Neuronal stem cell (in vitro differentiated cells): Measurements from ENCODE around the gene STAB1.

Experiments
- DNase-seq: peaks from one replicate; pipeline ENCODE4 v3.0.0-alpha.2; 2013; ENCODE audit warnings: low spot score
- H2AFZ ChIP-seq: one replicate; pipeline ENCODE4 v1.6.1; 2013; ENCODE audit warnings: mild to moderate bottlenecking, low read length, inconsistent platforms
- H2AK5ac ChIP-seq: 2 replicates; pipeline ENCODE4 v1.6.1; 2013; ENCODE audit warnings: low read depth, mild to moderate bottlenecking, inconsistent platforms, low read length, moderate library complexity, mixed read lengths
- H2BK120ac ChIP-seq: 2 replicates; pipeline ENCODE4 v1.6.1; 2013; ENCODE audit warnings: low read depth, mild to moderate bottlenecking, inconsistent platforms, low read length, moderate library complexity, mixed read lengths
- H2BK12ac ChIP-seq: one replicate; pipeline ENCODE4 v1.6.1; 2013; ENCODE audit warnings: low read length, inconsistent platforms
- H2BK15ac ChIP-seq: 2 replicates; pipeline ENCODE4 v1.6.1; 2013; ENCODE audit warnings: mild to moderate bottlenecking, low read length, inconsistent platforms, mixed read lengths
- H2BK5ac ChIP-seq: one replicate; pipeline ENCODE4 v1.6.1; 2013; ENCODE audit warnings: inconsistent platforms, mild to moderate bottlenecking, low read length, moderate library complexity
- H3K14ac ChIP-seq: one replicate; pipeline ENCODE4 v1.6.1; 2013; ENCODE audit warnings: low read length, inconsistent platforms
- H3K18ac ChIP-seq: 2 replicates; pipeline ENCODE4 v1.6.1; 2013; ENCODE audit warnings: low read length, inconsistent platforms
- H3K23ac ChIP-seq: 2 replicates; pipeline ENCODE4 v1.6.1; 2013; ENCODE audit warnings: low read depth, mild to moderate bottlenecking, mixed read lengths, low read length, inconsistent platforms; ENCODE audit not compliant: poor library complexity
- H3K27ac ChIP-seq: replicated peaks from 3 replicates; pipeline ENCODE4 v1.5.1; 2013; ENCODE audit warnings: low read length, inconsistent platforms
- H3K27me3 ChIP-seq, 3 experiments: 2 replicates each; pipeline ENCODE4 v1.6.1; 2013; ENCODE audit warnings: low read length in 3 of 3, mild to moderate bottlenecking in 2 of 3, inconsistent platforms in 1 of 3, low read depth in 1 of 3, mixed read lengths in 1 of 3, moderate library complexity in 1 of 3; ENCODE audit not compliant: control insufficient read depth in 3 of 3, insufficient read depth in 3 of 3
- H3K36me3 ChIP-seq, 2 donors: replicated peaks in 1 of 2; 2 replicates each; pipeline ENCODE4 v1.6.1; 2013; ENCODE audit warnings: low read length in 2 of 2; ENCODE audit not compliant: control insufficient read depth in 2 of 2, insufficient read depth in 2 of 2
- H3K4ac ChIP-seq: 2 replicates; pipeline ENCODE4 v1.6.1; 2013; ENCODE audit warnings: inconsistent platforms, mild to moderate bottlenecking, low read length, moderate library complexity
- H3K4me1 ChIP-seq, 2 donors: 1 replicate in 1 of 2; 2 replicates in 1 of 2; pipeline ENCODE4 v1.6.1; 2013; ENCODE audit warnings: low read length in 2 of 2, low read depth in 1 of 2; ENCODE audit not compliant: control insufficient read depth in 2 of 2, insufficient read depth in 1 of 2
- H3K4me2 ChIP-seq: one replicate; pipeline ENCODE4 v1.6.1; 2013; ENCODE audit warnings: mild to moderate bottlenecking, low read length, inconsistent platforms; ENCODE audit not compliant: insufficient read depth, poor library complexity, severe bottlenecking
- H3K4me3 ChIP-seq, 2 donors: 2 replicates each; pipeline ENCODE4 v1.5.1; 2013; ENCODE audit warnings: low read length in 2 of 2, mild to moderate bottlenecking in 2 of 2, inconsistent platforms in 1 of 2, moderate library complexity in 1 of 2
- H3K79me1 ChIP-seq: one replicate; pipeline ENCODE4 v1.6.1; 2013; ENCODE audit warnings: low read depth, mild to moderate bottlenecking, inconsistent platforms, low read length, moderate library complexity
- H3K9ac ChIP-seq: one replicate; pipeline ENCODE4 v1.6.1; 2013; ENCODE audit warnings: mild to moderate bottlenecking, low read depth, low read length, inconsistent platforms; ENCODE audit not compliant: poor library complexity
- H3K9me3 ChIP-seq, 2 donors: replicated peaks in 1 of 2; 2 replicates each; pipeline versions ENCODE3 to v1.6.1; 2013; ENCODE audit warnings: low read length in 2 of 2, mild to moderate bottlenecking in 2 of 2, inconsistent platforms in 1 of 2, low read depth in 1 of 2, mixed read lengths in 1 of 2, moderate library complexity in 1 of 2; ENCODE audit not compliant: control insufficient read depth in 2 of 2, insufficient read depth in 1 of 2
- H4K8ac ChIP-seq: one replicate; pipeline ENCODE4 v1.6.1; 2013; ENCODE audit warnings: low read depth, mild to moderate bottlenecking, inconsistent platforms, low read length, moderate library complexity
- H4K91ac ChIP-seq: one replicate; pipeline ENCODE4 v1.6.1; 2013; ENCODE audit warnings: low read length, low read depth, mild to moderate bottlenecking, inconsistent platforms; ENCODE audit not compliant: poor library complexity
- WGBS, 2 donors: extraction: QIAGEN DNeasy Blood & Tissue Kit; methylation state at CpG; one replicate each; pipeline ENCODE4 v1.1.7; 2013; ENCODE audit warnings: missing lambda C conversion rate in 2 of 2, mixed read lengths in 1 of 2; ENCODE audit not compliant: insufficient read length in 2 of 2, insufficient replicate concordance in 1 of 2; ENCODE audit errors: extremely low coverage in 2 of 2; 5-methylcytosine and 5-hydroxymethylcytosine counted together

STAB1 gene

GRCh38 chr3:52495777-52496602, 852 bp downstream of the STAB1 start:
- no peaks in the 10 kb centered on the region for H3K79me1 ChIP-seq
- H2BK12ac ChIP-seq = no peak overlapping the region
- no peak for DNase-seq
- H3K27ac ChIP-seq = no peak overlapping the region
- peak overlapping the region; percentile 84 for H2BK5ac ChIP-seq
- peak overlapping the region; percentile 22 for H2BK15ac ChIP-seq
- H3K9me3 ChIP-seq = no peaks in the 10 kb centered on the region
- peak overlapping the region; percentile 60 for H3K18ac ChIP-seq
- H4K91ac ChIP-seq = no peak overlapping the region
- peaks cover 0 to 7% of the 10 kb centered on the region in 2 donors for H3K4me1 ChIP-seq
- H4K8ac ChIP-seq = no peak overlapping the region
- H3K36me3 ChIP-seq = peaks cover 17 to 27% of the 10 kb centered on the region in 2 donors
- H3K14ac ChIP-seq = peak overlapping the region; percentile 63
- H2AFZ ChIP-seq = peak overlapping the region; percentile 24
- H3K9ac ChIP-seq = peak overlapping the region; percentile 76
- peaks cover 0 to 5% (median 0%) of the 10 kb centered on the region in 3 experiments for H3K27me3 ChIP-seq
- H2AK5ac ChIP-seq = peak overlapping the region; percentile 89
- no peak overlapping the region for H3K4me2 ChIP-seq
- no peak overlapping the region for H3K4me3 ChIP-seq
- peak overlapping the region; percentile 8 for H3K4ac ChIP-seq
- H2BK120ac ChIP-seq = no peak overlapping the region
- no CpG with 5 or more reads among the region's 16 CpGs for WGBS, 2 donors
- peak overlapping the region; percentile 58 for H3K23ac ChIP-seq

GRCh38 chr3:52498137-52499054, 3.3 kb downstream of the STAB1 start:
- H2BK12ac ChIP-seq = no peak overlapping the region
- peak overlapping the region; percentile 75 for H3K14ac ChIP-seq
- no peak overlapping the region for H2BK5ac ChIP-seq
- no peak for DNase-seq
- H2BK120ac ChIP-seq = no peak overlapping the region
- no peak overlapping the region for H3K4me3 ChIP-seq
- H2AFZ ChIP-seq = no peak overlapping the region
- no peaks in the 10 kb centered on the region for H3K9me3 ChIP-seq
- no peak overlapping the region for H3K23ac ChIP-seq
- peak overlapping the region; percentile 53 for H3K9ac ChIP-seq
- H3K18ac ChIP-seq = no peak overlapping the region
- no peak overlapping the region for H4K91ac ChIP-seq
- WGBS, 2 donors = no CpG with 5 or more reads among the region's 24 CpGs
- no peak overlapping the region for H3K4me2 ChIP-seq
- H3K36me3 ChIP-seq = peaks cover 0 to 3% of the 10 kb centered on the region in 2 donors
- no peak overlapping the region for H3K4ac ChIP-seq
- no peaks in the 10 kb centered on the region for H3K79me1 ChIP-seq
- no peak overlapping the region for H3K27ac ChIP-seq
- H3K4me1 ChIP-seq = peaks cover 0 to 1% of the 10 kb centered on the region in 2 donors
- H2BK15ac ChIP-seq = no peak overlapping the region
- H4K8ac ChIP-seq = no peak overlapping the region
- peaks cover 0 to 22% (median 0%) of the 10 kb centered on the region in 3 experiments for H3K27me3 ChIP-seq
- H2AK5ac ChIP-seq = no peak overlapping the region

- H3K4me1 ChIP-seq = peaks cover 0 to 8% of the 10 kb centered on the region in 2 donors
- H3K9me3 ChIP-seq = no peaks in the 10 kb centered on the region
Observed at GRCh38 chr3:52501046-52501445, 5.9 kb downstream of the STAB1 start.

More at GRCh38 chr3:52501046-52501445, 5.9 kb downstream of the STAB1 start:
- H3K4me3 ChIP-seq = no peak overlapping the region
- no peak overlapping the region for H3K9ac ChIP-seq
- no peak overlapping the region for H2BK15ac ChIP-seq
- no peak overlapping the region for H2AFZ ChIP-seq
- H2AK5ac ChIP-seq = peak overlapping the region; percentile 58
- peak overlapping the region; percentile 79 for H3K18ac ChIP-seq
- no peak overlapping the region for H3K4ac ChIP-seq
- no peak overlapping the region for H2BK12ac ChIP-seq
- H3K23ac ChIP-seq = no peak overlapping the region
- H3K79me1 ChIP-seq = no peaks in the 10 kb centered on the region
- H3K36me3 ChIP-seq = no peaks in the 10 kb centered on the region
- no peak for DNase-seq
- peak overlapping the region; percentile 51 for H3K14ac ChIP-seq
- H3K27ac ChIP-seq = no peak overlapping the region
- peak overlapping the region; percentile 10 for H2BK5ac ChIP-seq
- no peak overlapping the region for H4K91ac ChIP-seq
- peaks cover 0 to 22% (median 0%) of the 10 kb centered on the region in 3 experiments for H3K27me3 ChIP-seq
- no peak overlapping the region for H3K4me2 ChIP-seq
- peak overlapping the region; percentile 17 for H2BK120ac ChIP-seq
- no CpG with 5 or more reads among the region's 11 CpGs for WGBS, 2 donors
- H4K8ac ChIP-seq = no peak overlapping the region
